Measurements from ENCODE around the gene UGT1A9. TPM values are rescaled to one million over a fixed set of nuclear protein-coding genes. Genes with fewer than 3 reads are reported as not detected.
"Not testable (repeated sequence)": the region's sequence is repeated elsewhere in the genome, so short reads cannot be mapped to it uniquely, and the experiment has no call there.

The UGT1A9 gene
- total RNA-seq, 2 donors from 2014 or later: not detected

GRCh38 chr2:233655043-233655442 is 16.7 kb upstream of the UGT1A9 start:
- DNase-seq: no peak
- H3K27ac ChIP-seq (ENCODE audit: low read depth, low read length): no peak overlapping the region
- no peaks in the 10 kb centered on the region for H3K9me3 ChIP-seq (ENCODE audit: control insufficient read depth, low read length)
- H3K36me3 ChIP-seq (ENCODE audit: control insufficient read depth, insufficient read depth, low read length): no peaks in the 10 kb centered on the region
- 77% methylated on average over 1 of the region's 1 CpG; no CpG with 5 or more reads in 1 of the 2 experiments for WGBS, 2 experiments (ENCODE audit: insufficient coverage in 1 of 2, insufficient read length in 1 of 2)
- Mint-ChIP-seq H3K27ac (no peak overlapping the region), H3K27me3 (ENCODE audit: insufficient read depth) (peaks cover 9% of the 10 kb centered on the region), H3K9me3 (no peaks in the 10 kb centered on the region), H3K4me3 (no peak overlapping the region), H3K4me1 (no peaks in the 10 kb centered on the region), H3K36me3 (ENCODE audit: low read depth) (no peaks in the 10 kb centered on the region)
- H3K4me3 ChIP-seq (ENCODE audit: low read length): no peak overlapping the region
- TF ChIP-seq CTCF (conservative IDR thresholded peaks at IDR 0.05): no peak
- no peak overlapping the region for H3K9ac ChIP-seq (ENCODE audit: extremely low read depth, low read length, poor library complexity, severe bottlenecking)
- H3K27me3 ChIP-seq (ENCODE audit: control insufficient read depth, insufficient read depth, low read length, poor library complexity, severe bottlenecking): peaks cover 11% of the 10 kb centered on the region
- no peaks in the 10 kb centered on the region for H3K4me1 ChIP-seq (ENCODE audit: control insufficient read depth, insufficient read depth, low read length)

DNA sequence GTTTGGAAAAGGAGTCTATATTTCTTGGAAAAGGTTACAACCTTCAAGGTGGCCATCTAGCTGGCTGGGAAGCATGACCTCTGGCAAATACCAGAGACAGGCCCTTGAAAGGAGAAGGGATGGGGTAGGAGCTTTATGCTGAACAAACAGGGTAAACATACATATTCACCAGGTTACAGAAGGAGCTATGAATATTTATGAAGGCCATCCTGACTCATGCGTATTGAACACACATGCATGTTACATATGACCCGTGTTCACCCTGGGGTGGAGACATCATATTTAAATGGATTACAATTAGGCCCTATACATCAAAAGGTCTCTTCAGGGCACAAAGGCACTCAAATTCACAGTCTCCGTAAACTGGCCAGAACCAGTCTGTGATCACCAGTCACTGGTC is 15.8 kb upstream of the UGT1A9 start:
- not testable (repeated sequence) for H3K9ac ChIP-seq (ENCODE audit: extremely low read depth, low read length, poor library complexity, severe bottlenecking); H3K27ac ChIP-seq (ENCODE audit: low read depth, low read length); H3K4me1 Mint-ChIP-seq; DNase-seq; H3K9me3 ChIP-seq (ENCODE audit: control insufficient read depth, low read length); H3K36me3 ChIP-seq (ENCODE audit: control insufficient read depth, insufficient read depth, low read length); H3K36me3 Mint-ChIP-seq (ENCODE audit: low read depth); H3K27me3 Mint-ChIP-seq (ENCODE audit: insufficient read depth); H3K4me3 Mint-ChIP-seq; H3K4me3 ChIP-seq (ENCODE audit: low read length); H3K9me3 Mint-ChIP-seq; H3K27ac Mint-ChIP-seq; H3K4me1 ChIP-seq (ENCODE audit: control insufficient read depth, insufficient read depth, low read length)
- H3K27me3 ChIP-seq (ENCODE audit: control insufficient read depth, insufficient read depth, low read length, poor library complexity, severe bottlenecking): peaks cover 14% of the 10 kb centered on the region
- WGBS, 2 experiments (ENCODE audit: insufficient coverage in 1 of 2, insufficient read length in 1 of 2): 83% methylated on average over 2 of the region's 3 CpGs; no CpG with 5 or more reads in 1 of the 2 experiments

DNA sequence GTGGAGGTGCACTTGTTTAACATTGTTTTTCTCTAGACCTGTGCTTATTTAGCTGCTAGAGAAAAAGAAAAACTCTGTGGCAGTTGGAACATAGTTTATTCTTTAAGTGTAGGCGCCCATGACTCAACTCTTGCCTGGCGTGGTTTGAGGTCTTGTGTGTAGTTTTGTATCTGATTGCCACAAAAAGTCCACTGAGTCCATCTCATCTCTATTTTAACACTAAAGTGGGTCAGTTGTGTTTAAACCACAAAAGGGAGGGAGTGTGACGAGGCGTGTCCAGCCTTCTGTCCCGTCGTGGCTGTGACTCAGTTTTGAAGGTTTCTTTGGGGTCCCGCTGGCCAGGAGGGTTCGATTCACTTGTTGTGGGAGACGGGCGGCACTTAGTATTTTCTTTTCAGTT is 15.3 kb upstream of the UGT1A9 start:
- Mint-ChIP-seq H3K9me3 (no peaks in the 10 kb centered on the region), H3K27me3 (ENCODE audit: insufficient read depth) (peaks cover 7% of the 10 kb centered on the region), H3K4me1 (no peaks in the 10 kb centered on the region), H3K36me3 (ENCODE audit: low read depth) (no peaks in the 10 kb centered on the region), H3K27ac (no peak overlapping the region), H3K4me3 (no peak overlapping the region)
- no peaks in the 10 kb centered on the region for H3K9me3 ChIP-seq (ENCODE audit: control insufficient read depth, low read length)
- H3K27ac ChIP-seq (ENCODE audit: low read depth, low read length): no peak overlapping the region
- H3K4me1 ChIP-seq (ENCODE audit: control insufficient read depth, insufficient read depth, low read length): no peaks in the 10 kb centered on the region
- H3K4me3 ChIP-seq (ENCODE audit: low read length): no peak overlapping the region
- 93% methylated on average over 9 to 10 of the region's 10 CpGs for WGBS, 2 experiments (ENCODE audit: insufficient coverage in 1 of 2, insufficient read length in 1 of 2)
- H3K9ac ChIP-seq (ENCODE audit: extremely low read depth, low read length, poor library complexity, severe bottlenecking): no peak overlapping the region
- TF ChIP-seq CTCF (conservative IDR thresholded peaks at IDR 0.05): no peak
- H3K36me3 ChIP-seq (ENCODE audit: control insufficient read depth, insufficient read depth, low read length): no peaks in the 10 kb centered on the region
- peaks cover 14% of the 10 kb centered on the region for H3K27me3 ChIP-seq (ENCODE audit: control insufficient read depth, insufficient read depth, low read length, poor library complexity, severe bottlenecking)
- DNase-seq: no peak

DNA sequence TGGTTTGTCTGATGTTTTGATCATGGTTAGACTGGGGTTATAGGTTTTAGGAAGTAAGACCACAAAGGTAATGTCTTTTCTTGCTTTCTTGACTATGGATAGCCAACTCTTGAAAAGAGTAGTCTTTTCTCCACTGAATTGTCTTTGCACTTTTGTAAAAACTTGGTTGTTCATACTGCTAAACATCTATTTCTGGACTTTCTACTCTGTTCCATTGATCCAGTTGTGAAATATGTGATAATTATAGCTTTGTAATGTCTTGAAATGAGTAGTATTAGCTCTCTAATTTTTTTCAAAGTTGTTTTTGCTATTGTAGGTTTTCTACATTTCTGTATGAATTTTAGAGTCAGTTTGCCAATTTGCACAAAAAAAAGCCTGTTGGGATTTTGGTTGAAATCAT is 13.1 kb upstream of the UGT1A9 start:
- H3K4me3 Mint-ChIP-seq: no peak overlapping the region
- no peaks in the 10 kb centered on the region for H3K4me1 Mint-ChIP-seq
- H3K9me3 Mint-ChIP-seq: peaks cover 3% of the 10 kb centered on the region

More for the DNA sequence above, 13.1 kb upstream of the UGT1A9 start:
- H3K27ac ChIP-seq (ENCODE audit: low read depth, low read length): no peak overlapping the region
- H3K27me3 ChIP-seq (ENCODE audit: control insufficient read depth, insufficient read depth, low read length, poor library complexity, severe bottlenecking): peaks cover 14% of the 10 kb centered on the region
- H3K36me3 ChIP-seq (ENCODE audit: control insufficient read depth, insufficient read depth, low read length): no peaks in the 10 kb centered on the region
- Mint-ChIP-seq H3K36me3 (ENCODE audit: low read depth) (no peaks in the 10 kb centered on the region), H3K27me3 (ENCODE audit: insufficient read depth) (peaks cover 7% of the 10 kb centered on the region), H3K27ac (no peak overlapping the region)
- no peaks in the 10 kb centered on the region for H3K9me3 ChIP-seq (ENCODE audit: control insufficient read depth, low read length)
- TF ChIP-seq CTCF (conservative IDR thresholded peaks at IDR 0.05): no peak
- DNase-seq: no peak
- no peak overlapping the region for H3K9ac ChIP-seq (ENCODE audit: extremely low read depth, low read length, poor library complexity, severe bottlenecking)
- H3K4me3 ChIP-seq (ENCODE audit: low read length): no peak overlapping the region
- no peaks in the 10 kb centered on the region for H3K4me1 ChIP-seq (ENCODE audit: control insufficient read depth, insufficient read depth, low read length)

Measured in endodermal cell (in vitro differentiated cells).